Ascending aorta (tissue), 2 donors: ENCODE results near the gene RAET1G. TPM values are rescaled to one million over a fixed set of nuclear protein-coding genes. Genes with fewer than 3 reads are reported as not detected.
"Not testable (repeated sequence)": the region's sequence is repeated elsewhere in the genome, so short reads cannot be mapped to it uniquely, and the experiment has no call there.

Experiments
- DNase-seq, 2 donors: peaks; one replicate each; pipeline ENCODE4 v3.0.0-alpha.2; 2019; ENCODE audit warnings: low spot score in 2 of 2
- H3K27ac ChIP-seq, 2 donors: fragments of 200-600 bp; sonication (generic); one replicate each; pipeline ENCODE4 v1.5.1; 2016 to 2017; ENCODE audit warnings: mild to moderate bottlenecking in 1 of 2
- H3K27me3 ChIP-seq: fragments of 200-600 bp; sonication (generic); one replicate; pipeline ENCODE4 v1.5.1; 2017
- H3K36me3 ChIP-seq, 2 donors: fragments of 200-600 bp; sonication (generic); one replicate each; pipeline ENCODE4 v1.5.1; 2016
- H3K4me1 ChIP-seq, 2 donors: fragments of 200-600 bp; sonication (generic); one replicate each; pipeline ENCODE4 v1.5.1; 2016 to 2017; ENCODE audit warnings: mild to moderate bottlenecking in 1 of 2
- H3K4me3 ChIP-seq, 2 donors: fragments of 200-600 bp; sonication (generic); one replicate each; pipeline ENCODE4 v1.5.1; 2016 to 2017; ENCODE audit warnings: mild to moderate bottlenecking in 1 of 2
- H3K9me3 ChIP-seq, 2 donors: fragments of 200-600 bp; sonication (generic); one replicate each; pipeline ENCODE4 v1.5.1; 2016
- intact Hi-C: fragments of 100-400 bp; cut with DNase I; formaldehyde crosslinking; loops from one replicate; pipeline ENCODE4 v1.15.1; 2023
- total RNA-seq: library from RNA; depleted of rRNA; stranded (reverse); fragments of >200 nt; gene quantifications from one replicate; pipeline ENCODE4 v1.1.0, GENCODE V29; 2016
- TF ChIP-seq, protein P1 (sequence below), 3 experiments: fragments of 200-600 bp in 2 of 3; fragments of 450-650 bp in 1 of 3; sonication (generic) in 2 of 3; IDR thresholded peaks; one replicate each; pipeline ENCODE4 v1.5.1; 2016 to 2019; ENCODE audit warnings: antibody characterized with exemption in 3 of 3, mild to moderate bottlenecking in 1 of 3, moderate library complexity in 1 of 3

The RAET1G gene
- total RNA-seq, 1 donor from 2014 or later, result not detected

DNA sequence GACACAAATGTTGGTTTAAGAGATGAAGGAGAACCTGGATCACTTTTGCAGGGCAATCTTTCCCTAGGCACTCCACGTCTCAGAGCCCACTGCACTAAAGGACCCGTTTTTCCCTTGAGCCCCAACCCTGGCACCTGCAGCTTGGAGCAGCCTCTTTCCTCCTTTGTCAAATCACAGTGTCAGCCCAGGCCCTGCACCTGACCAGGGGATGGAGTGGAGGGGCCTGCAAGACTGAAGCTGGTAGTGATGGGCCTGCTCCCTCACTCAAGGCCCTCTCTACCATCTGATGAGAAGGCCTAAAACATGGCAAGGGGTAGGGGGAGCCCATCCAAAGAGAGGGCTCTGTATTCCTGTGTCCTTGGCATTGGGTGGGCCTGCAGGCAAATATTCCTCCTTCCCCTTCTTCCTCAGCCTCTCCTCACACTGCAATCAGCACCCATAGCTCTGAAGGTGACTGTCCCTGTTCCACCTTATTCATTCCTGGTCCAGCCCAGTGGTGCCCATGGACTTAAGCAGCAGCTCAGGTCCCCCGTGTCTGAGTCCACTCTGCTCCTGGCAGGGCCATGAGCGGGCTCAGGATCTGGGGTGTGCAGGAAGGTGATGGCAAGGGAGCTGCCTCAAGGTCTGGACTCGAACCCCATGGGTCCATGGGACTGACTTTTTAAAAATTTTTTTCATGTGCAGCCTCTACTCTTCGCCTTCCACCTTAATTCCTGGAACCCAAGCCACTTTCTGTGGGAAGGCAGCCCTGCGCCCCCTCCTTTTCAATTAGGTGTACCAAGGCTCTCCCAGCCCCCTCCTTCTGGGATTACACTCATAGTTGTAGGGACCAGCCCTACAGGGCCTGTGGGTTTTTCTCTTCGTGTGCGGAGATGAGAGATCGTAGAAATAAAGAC is 6.7 kb downstream of the RAET1G start:
- no peaks in the 10 kb centered on the region for H3K9me3 ChIP-seq
- no peak for DNase-seq

DNA sequence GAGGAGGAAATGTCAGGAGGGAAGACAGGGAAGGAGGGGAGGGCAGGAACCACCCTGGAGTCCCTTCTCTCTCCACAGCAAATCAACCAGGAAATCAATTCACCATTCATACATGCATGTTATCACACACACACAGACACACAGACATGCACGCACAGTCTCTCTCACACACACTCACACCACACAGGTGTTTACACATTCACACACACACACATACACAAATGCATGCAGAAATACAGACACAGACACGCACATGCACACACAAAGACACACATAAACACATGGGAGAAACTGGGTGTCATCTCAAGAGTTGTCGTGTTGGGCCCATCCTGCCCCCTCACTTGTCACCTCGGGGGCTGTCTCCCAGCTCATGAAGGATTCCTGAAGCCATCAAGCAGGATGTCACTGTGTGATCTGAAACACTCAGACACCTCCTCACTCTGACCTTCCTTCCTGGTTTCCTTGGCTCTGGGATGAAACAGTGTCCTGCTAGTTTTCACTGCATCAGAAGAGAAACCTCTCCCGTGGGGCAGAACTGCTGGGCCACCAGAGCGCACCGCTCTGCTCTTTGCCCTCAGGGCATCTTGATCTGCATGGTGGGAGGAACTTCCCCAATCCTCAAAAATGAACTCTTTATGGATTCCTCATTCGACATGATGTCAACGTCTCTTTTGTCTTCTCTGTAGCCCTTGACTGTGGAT is 9.2 kb downstream of the RAET1G start:
- TF ChIP-seq, protein P1, sequence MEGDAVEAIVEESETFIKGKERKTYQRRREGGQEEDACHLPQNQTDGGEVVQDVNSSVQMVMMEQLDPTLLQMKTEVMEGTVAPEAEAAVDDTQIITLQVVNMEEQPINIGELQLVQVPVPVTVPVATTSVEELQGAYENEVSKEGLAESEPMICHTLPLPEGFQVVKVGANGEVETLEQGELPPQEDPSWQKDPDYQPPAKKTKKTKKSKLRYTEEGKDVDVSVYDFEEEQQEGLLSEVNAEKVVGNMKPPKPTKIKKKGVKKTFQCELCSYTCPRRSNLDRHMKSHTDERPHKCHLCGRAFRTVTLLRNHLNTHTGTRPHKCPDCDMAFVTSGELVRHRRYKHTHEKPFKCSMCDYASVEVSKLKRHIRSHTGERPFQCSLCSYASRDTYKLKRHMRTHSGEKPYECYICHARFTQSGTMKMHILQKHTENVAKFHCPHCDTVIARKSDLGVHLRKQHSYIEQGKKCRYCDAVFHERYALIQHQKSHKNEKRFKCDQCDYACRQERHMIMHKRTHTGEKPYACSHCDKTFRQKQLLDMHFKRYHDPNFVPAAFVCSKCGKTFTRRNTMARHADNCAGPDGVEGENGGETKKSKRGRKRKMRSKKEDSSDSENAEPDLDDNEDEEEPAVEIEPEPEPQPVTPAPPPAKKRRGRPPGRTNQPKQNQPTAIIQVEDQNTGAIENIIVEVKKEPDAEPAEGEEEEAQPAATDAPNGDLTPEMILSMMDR (IDR thresholded peaks at IDR 0.05), result no peak
- Histone ChIP-seq H3K36me3 (no peaks in the 10 kb centered on the region), H3K4me3 (no peak overlapping the region), H3K27ac (no peak overlapping the region), H3K4me1 (no peaks in the 10 kb centered on the region), H3K9me3 (no peaks in the 10 kb centered on the region), H3K27me3 (no peaks in the 10 kb centered on the region)
- intact Hi-C loops, result no loop called here
- DNase-seq, result no peak

More for the DNA sequence above, 6.7 kb downstream of the RAET1G start:
- no peak overlapping the region for H3K27ac ChIP-seq
- intact Hi-C loops, result no loop called here
- TF ChIP-seq, protein P1 (IDR thresholded peaks at IDR 0.05), result no peak
- H3K4me1 ChIP-seq, result no peaks in the 10 kb centered on the region
- H3K27me3 ChIP-seq, result no peaks in the 10 kb centered on the region
- H3K36me3 ChIP-seq, result no peaks in the 10 kb centered on the region
- H3K4me3 ChIP-seq, result no peak overlapping the region

DNA sequence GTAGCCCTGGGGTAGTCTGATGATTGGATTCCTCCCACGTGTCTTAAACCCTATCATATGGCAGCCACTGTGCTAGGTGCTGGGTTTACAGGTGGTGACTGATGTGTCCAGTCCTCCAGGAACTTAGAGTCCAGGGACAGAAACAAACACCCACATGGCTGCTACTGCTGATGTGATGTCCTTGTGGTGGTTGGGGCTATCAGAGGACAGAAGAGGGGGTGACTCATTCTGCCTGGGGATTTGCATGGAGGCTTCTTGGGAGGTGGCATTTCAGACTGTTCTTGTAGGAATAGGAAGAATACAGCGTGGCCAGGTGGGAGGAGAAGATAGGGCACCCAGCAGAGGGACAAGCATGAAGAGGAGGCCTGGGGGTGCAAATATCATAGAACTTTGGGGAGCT is 9.8 kb downstream of the RAET1G start:
- Histone ChIP-seq H3K36me3 (no peaks in the 10 kb centered on the region), H3K4me1 (no peaks in the 10 kb centered on the region), H3K27me3 (no peaks in the 10 kb centered on the region), H3K4me3 (no peak overlapping the region), H3K9me3 (no peaks in the 10 kb centered on the region), H3K27ac (no peak overlapping the region)
- no peak for DNase-seq
- intact Hi-C loops, result no loop called here
- TF ChIP-seq, protein P1 (IDR thresholded peaks at IDR 0.05), result no peak

DNA sequence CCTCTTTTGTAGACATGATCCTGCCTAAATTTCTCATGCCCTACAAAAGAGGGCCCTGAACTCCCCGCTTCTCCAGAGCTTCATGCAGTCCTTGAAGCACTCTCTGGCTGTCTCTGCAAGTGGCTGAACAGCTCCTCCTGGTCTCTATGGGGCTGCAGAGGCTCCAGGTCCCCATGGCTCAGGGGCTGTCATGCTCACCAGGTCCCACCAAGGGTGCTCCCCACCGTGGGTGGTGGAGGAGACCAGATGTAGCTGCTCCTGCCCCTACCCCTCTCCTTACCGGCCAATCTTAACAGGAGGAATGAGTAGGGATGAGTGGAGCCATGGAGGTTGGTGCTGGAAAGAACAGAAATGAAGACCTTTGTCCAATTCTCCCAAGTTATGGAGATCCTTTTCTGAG is 10.2 kb downstream of the RAET1G start:
- H3K27ac ChIP-seq, H3K36me3 ChIP-seq, H3K27me3 ChIP-seq, H3K9me3 ChIP-seq, H3K4me3 ChIP-seq, DNase-seq, intact Hi-C loops, H3K4me1 ChIP-seq: not testable (repeated sequence)

DNA sequence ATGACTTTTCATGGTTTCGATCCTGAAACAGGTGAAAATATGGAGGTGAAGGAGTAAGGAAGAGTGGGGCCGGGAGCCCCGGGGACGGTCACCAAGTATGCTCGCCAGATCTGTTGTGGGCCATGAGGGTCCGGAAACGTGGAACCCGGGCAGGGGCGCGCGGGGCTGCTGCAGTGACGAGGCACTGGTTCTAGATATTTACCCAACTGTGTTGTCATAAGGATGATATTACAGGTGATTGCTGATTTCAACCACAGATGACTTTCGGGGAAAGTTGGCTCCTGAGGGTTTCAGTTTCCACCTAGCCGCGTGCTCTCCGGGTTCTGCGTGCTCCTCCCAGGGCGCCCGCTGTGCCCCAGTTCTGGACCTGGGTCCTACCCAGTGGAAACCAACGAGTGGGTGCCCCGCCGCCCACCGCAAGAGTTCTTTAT is 12.2 kb downstream of the RAET1G start:
- Histone ChIP-seq H3K27me3 (no peaks in the 10 kb centered on the region), H3K27ac (no peak overlapping the region), H3K4me3 (no peak overlapping the region), H3K4me1 (no peaks in the 10 kb centered on the region), H3K36me3 (no peaks in the 10 kb centered on the region), H3K9me3 (no peaks in the 10 kb centered on the region)
- TF ChIP-seq, protein P1 (IDR thresholded peaks at IDR 0.05), result no peak
- DNase-seq, result no peak
- intact Hi-C loops, result no loop called here
